Loucy (cell line): Measurements from ENCODE around the gene PLA2G5.

Source experiments
- CTCF ChIP-seq: fragments of 200-600 bp; sonication (generic); conservative IDR thresholded peaks from 2 replicates; pipeline ENCODE4 v1.5.1; 2014; ENCODE audit warnings: mild to moderate bottlenecking, antibody characterized with exemption, low read length
- EZH2phosphoT487 ChIP-seq: fragments of 200-600 bp; IDR thresholded peaks from 2 replicates; pipeline ENCODE4 v1.6.1; 2018; ENCODE audit warnings: antibody characterized with exemption, mild to moderate bottlenecking, moderate library complexity, borderline replicate concordance

DNA sequence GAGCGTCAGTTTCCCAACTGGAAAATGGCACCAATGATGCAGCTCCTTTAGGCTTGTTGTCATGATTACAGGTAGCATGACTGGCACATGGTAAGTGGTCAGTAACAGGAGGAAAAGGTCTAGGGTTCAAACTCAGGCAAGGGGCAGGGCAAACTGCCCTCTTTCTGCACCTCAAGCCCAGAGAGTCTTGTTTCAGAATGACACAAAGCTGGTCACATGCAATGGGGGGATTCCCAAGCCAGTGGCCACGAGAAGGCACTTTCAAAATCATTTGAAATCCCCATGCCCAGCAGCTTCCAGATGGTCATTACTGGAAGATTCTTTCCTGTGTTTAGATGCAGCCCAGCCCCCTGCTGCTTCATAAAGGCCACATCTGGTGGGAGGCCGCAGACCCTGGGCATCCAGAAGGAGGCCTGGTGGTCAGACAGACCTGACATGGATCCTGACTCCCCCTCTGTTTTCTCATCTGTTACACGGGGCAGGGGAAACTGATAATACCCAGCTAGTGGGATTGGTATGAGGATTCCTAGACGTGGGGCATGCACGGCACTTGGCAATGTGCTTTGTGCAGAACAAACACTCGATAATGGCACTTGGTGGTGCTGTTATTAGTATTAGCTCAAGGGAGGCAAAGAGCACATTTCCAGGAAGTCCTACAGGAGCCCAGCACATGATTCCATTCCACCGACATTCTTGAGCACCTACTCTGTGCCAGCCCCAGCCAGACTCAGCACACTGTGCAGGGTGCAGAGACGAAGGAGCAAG lies 56.2 kb downstream of the PLA2G5 start:
- TF ChIP-seq CTCF (no peak), EZH2phosphoT487 (no peak)
